Panc1 (cell line): ENCODE data around the gene PKIB.

Experiments
- CTCF ChIP-seq: fragments of 450-650 bp; IDR thresholded peaks from 2 replicates; pipeline ENCODE4 v1.5.1; 2017; ENCODE audit warnings: mild to moderate bottlenecking
- POLR2AphosphoS5 ChIP-seq: IDR thresholded peaks from 2 replicates; pipeline ENCODE4 v1.6.1; 2012; ENCODE audit warnings: mild to moderate bottlenecking, low read depth, low read length, moderate library complexity
- REST ChIP-seq, 2 experiments: IDR thresholded peaks; 2 replicates each; pipeline ENCODE4 v1.6.1; 2011 to 2012; ENCODE audit warnings: low read depth in 2 of 2, control low read depth in 1 of 2, low read length in 1 of 2, mild to moderate bottlenecking in 1 of 2, moderate library complexity in 1 of 2; ENCODE audit not compliant: insufficient read depth in 1 of 2
- SIN3A ChIP-seq: IDR thresholded peaks from 2 replicates; pipeline ENCODE4 v1.6.1; 2012; ENCODE audit warnings: low read depth, mild to moderate bottlenecking, low read length, moderate library complexity, borderline replicate concordance; ENCODE audit not compliant: insufficient read depth
- TCF7L2 ChIP-seq: IDR thresholded peaks from 2 replicates; pipeline ENCODE4 v1.6.1; 2011; ENCODE audit warnings: mild to moderate bottlenecking, low read depth, low read length, inconsistent platforms

GRCh38 chr6:122717350-122717749 is 107.1 kb downstream of the PKIB start:
- TF ChIP-seq CTCF, result no peak
- no peak for TF ChIP-seq REST (IDR thresholded peaks at IDR 0.05; ENCODE audit: insufficient read depth in 1 of 2, low read depth in 2 of 2, low read length in 1 of 2)
- TF ChIP-seq POLR2AphosphoS5, result no peak
- no peak for TF ChIP-seq SIN3A
- no peak for TF ChIP-seq TCF7L2
